GM10266 (cell line): Measurements from ENCODE around the gene EID3.

ENCODE experiments used
- DNase-seq: peaks from one replicate; pipeline ENCODE4 v3.0.0; 2012; ENCODE audit errors: extremely low spot score
- CTCF ChIP-seq: IDR thresholded peaks from 2 replicates; pipeline ENCODE4 v1.5.1; 2012; ENCODE audit warnings: mild to moderate bottlenecking, low read depth; ENCODE audit not compliant: control insufficient read depth, insufficient read depth; ENCODE audit errors: missing control alignments

EID3 gene

GRCh38 chr12:104348283-104348993 is 44.9 kb downstream of the EID3 start:
- no peak for TF ChIP-seq CTCF
- no peak for DNase-seq

- TF ChIP-seq CTCF = no peak
Observed at GRCh38 chr12:104348994-104349494, 45.5 kb downstream of the EID3 start.

GRCh38 chr12:104350211-104351056 is 46.9 kb downstream of the EID3 start:
- TF ChIP-seq CTCF = no peak
- no peak for DNase-seq

More at GRCh38 chr12:104348994-104349494, 45.5 kb downstream of the EID3 start:
- no peak for DNase-seq

- no peak for DNase-seq
Observed at GRCh38 chr12:104351057-104351983, 47.8 kb downstream of the EID3 start.

GRCh38 chr12:104352106-104352713 is 48.7 kb downstream of the EID3 start:
- TF ChIP-seq CTCF = no peak

More at GRCh38 chr12:104351057-104351983, 47.8 kb downstream of the EID3 start:
- no peak for TF ChIP-seq CTCF

More at GRCh38 chr12:104352106-104352713, 48.7 kb downstream of the EID3 start:
- DNase-seq = no peak
